ENCODE results near the gene GPD1L.

Gene GPD1L

GRCh38 chr3:32215185-32215584 lies 108.8 kb downstream of the GPD1L start:
- no peaks in the 10 kb centered on the region for H3K79me2 ChIP-seq (ENCODE audit: insufficient read depth, low read length)
- TF ChIP-seq EZH2phosphoT487 (conservative IDR thresholded peaks at IDR 0.05; ENCODE audit: low read length) (no peak), CTCF (IDR thresholded peaks at IDR 0.05; ENCODE audit: insufficient read depth, low read length, poor library complexity, severe bottlenecking) (no peak)
- H3K4me3 ChIP-seq (ENCODE audit: insufficient read depth, low read length, poor library complexity, severe bottlenecking): no peak overlapping the region
- H3F3A ChIP-seq (ENCODE audit: insufficient read depth): no peaks in the 10 kb centered on the region
- no peaks in the 10 kb centered on the region for H3K36me3 ChIP-seq (ENCODE audit: low read length)
- H3K27me3 ChIP-seq (ENCODE audit: low read length): no peaks in the 10 kb centered on the region
- H3K9me3 ChIP-seq (ENCODE audit: insufficient read depth, low read length): no peaks in the 10 kb centered on the region
- H4K20me1 ChIP-seq (ENCODE audit: low read depth, low read length): no peaks in the 10 kb centered on the region
- H3K27ac ChIP-seq (ENCODE audit: low read depth, low read length): no peak overlapping the region
- no peak overlapping the region for H2AFZ ChIP-seq (ENCODE audit: low read depth, low read length, severe bottlenecking)
- no peak overlapping the region for H3K9ac ChIP-seq (ENCODE audit: low read length)
- H3K4me2 ChIP-seq (ENCODE audit: low read depth, low read length, poor library complexity, severe bottlenecking): no peak overlapping the region
- no peaks in the 10 kb centered on the region for H3K9me2 ChIP-seq (replicated peaks; ENCODE audit: insufficient read depth, low read length)

GRCh38 chr3:32216172-32216783 lies 109.9 kb downstream of the GPD1L start:
- Histone ChIP-seq H4K20me1 (ENCODE audit: low read depth, low read length) (no peaks in the 10 kb centered on the region), H3K9me2 (replicated peaks; ENCODE audit: insufficient read depth, low read length) (no peaks in the 10 kb centered on the region), H3F3A (ENCODE audit: insufficient read depth) (no peaks in the 10 kb centered on the region), H3K27me3 (ENCODE audit: low read length) (no peaks in the 10 kb centered on the region), H3K4me3 (ENCODE audit: insufficient read depth, low read length, poor library complexity, severe bottlenecking) (no peak overlapping the region), H3K9me3 (ENCODE audit: insufficient read depth, low read length) (no peaks in the 10 kb centered on the region), H3K27ac (ENCODE audit: low read depth, low read length) (no peak overlapping the region), H3K36me3 (ENCODE audit: low read length) (no peaks in the 10 kb centered on the region), H3K9ac (ENCODE audit: low read length) (no peak overlapping the region), H2AFZ (ENCODE audit: low read depth, low read length, severe bottlenecking) (no peak overlapping the region), H3K4me2 (ENCODE audit: low read depth, low read length, poor library complexity, severe bottlenecking) (no peak overlapping the region), H3K79me2 (ENCODE audit: insufficient read depth, low read length) (no peaks in the 10 kb centered on the region)
- no peak for TF ChIP-seq CTCF (IDR thresholded peaks at IDR 0.05; ENCODE audit: insufficient read depth, low read length, poor library complexity, severe bottlenecking)
- no peak for TF ChIP-seq EZH2phosphoT487 (conservative IDR thresholded peaks at IDR 0.05; ENCODE audit: low read length)

DNA sequence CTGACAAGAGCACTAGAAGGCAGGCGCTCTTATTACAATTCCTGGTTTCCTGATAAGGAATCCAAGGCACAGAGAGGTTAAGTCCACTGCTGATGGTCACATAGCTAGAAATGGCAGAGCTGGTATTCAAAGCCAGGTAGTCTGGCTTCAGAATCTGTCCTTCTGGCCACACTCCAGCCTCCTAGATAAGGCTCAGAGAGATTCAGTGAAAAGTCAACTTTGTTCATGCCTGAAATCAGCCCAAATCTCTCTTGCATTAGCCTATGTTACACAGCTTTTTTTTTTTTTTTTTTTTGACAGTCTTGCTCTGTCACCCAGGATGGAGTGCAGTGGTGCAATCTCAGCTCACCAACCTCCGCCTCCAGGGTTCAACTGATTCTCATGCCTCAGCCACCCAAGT lies 110.9 kb downstream of the GPD1L start:
- Histone ChIP-seq H3K79me2 (ENCODE audit: insufficient read depth, low read length) (no peaks in the 10 kb centered on the region), H3K27ac (ENCODE audit: low read depth, low read length) (no peak overlapping the region), H2AFZ (ENCODE audit: low read depth, low read length, severe bottlenecking) (no peak overlapping the region), H3K9ac (ENCODE audit: low read length) (no peak overlapping the region), H3K9me3 (ENCODE audit: insufficient read depth, low read length) (no peaks in the 10 kb centered on the region), H3F3A (ENCODE audit: insufficient read depth) (no peaks in the 10 kb centered on the region), H3K9me2 (replicated peaks; ENCODE audit: insufficient read depth, low read length) (no peaks in the 10 kb centered on the region), H3K4me2 (ENCODE audit: low read depth, low read length, poor library complexity, severe bottlenecking) (no peak overlapping the region), H4K20me1 (ENCODE audit: low read depth, low read length) (no peaks in the 10 kb centered on the region), H3K4me3 (ENCODE audit: insufficient read depth, low read length, poor library complexity, severe bottlenecking) (no peak overlapping the region), H3K36me3 (ENCODE audit: low read length) (no peaks in the 10 kb centered on the region), H3K27me3 (ENCODE audit: low read length) (no peaks in the 10 kb centered on the region)
- TF ChIP-seq EZH2phosphoT487 (conservative IDR thresholded peaks at IDR 0.05; ENCODE audit: low read length) (no peak), CTCF (IDR thresholded peaks at IDR 0.05; ENCODE audit: insufficient read depth, low read length, poor library complexity, severe bottlenecking) (no peak)
